NCI-H1930 (cell line): Measurements from ENCODE around the gene CLEC4G.
"Not testable (repeated sequence)": the region's sequence is repeated elsewhere in the genome, so short reads cannot be mapped to it uniquely, and the experiment has no call there.

Source experiments
- DNase-seq, 2 experiments: peaks; one replicate each; lab custom pipeline; 2025; lab: John Stamatoyannopoulos, UW

Gene CLEC4G

GRCh38 chr19:7746903-7747884 is 15.3 kb upstream of the CLEC4G start, which contains the start of gene CD209:
Gene CD209 (minus strand): TSS chr19:7747534. CDS start chr19:7747511, 23 bp downstream.
- no peak for DNase-seq

- not testable (repeated sequence) for DNase-seq
Observed at GRCh38 chr19:7746306-7746705, 14.4 kb upstream of the CLEC4G start.

DNA sequence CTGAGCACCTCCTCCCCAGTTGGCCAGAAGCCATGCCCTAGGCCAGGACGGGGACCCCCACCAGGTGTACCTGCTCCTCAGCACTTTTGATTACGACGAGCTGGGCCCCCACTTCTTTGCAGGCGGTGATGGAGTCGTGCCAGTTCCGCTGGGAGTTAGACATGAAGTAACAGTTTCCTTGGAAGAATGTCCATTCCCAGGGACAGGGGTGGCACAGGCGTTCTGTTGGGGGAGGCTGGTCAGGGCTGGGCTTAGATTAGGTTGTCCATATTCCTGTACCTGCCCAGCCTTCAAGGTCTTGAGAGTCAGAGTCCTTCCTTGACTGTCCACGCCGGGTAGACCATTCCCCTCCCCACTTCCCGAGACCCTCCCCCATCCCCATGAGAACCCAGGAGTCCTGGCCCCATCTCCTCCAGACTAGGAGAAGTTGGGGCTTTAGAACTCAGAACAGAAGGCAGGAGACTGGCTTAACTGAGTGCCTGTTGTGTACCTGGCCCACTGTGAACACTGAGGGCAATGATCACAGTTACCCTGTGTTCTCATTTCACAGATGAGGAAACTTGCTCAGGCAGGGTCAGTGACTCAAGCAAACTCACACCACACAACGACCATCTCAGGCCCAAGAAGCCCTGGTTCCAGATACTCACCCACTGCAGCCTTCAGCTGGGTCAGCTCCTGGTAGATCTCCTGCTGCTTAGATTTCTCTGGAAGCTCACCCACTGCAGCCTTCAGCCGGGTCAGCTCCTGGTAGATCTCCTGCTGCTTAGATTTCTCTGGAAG is 13.2 kb upstream of the CLEC4G start:
- DNase-seq = no peak

GRCh38 chr19:7744199-7744786 is 12.4 kb upstream of the CLEC4G start:
- DNase-seq = no peak

- no peak for DNase-seq
Observed at GRCh38 chr19:7743425-7743841, 11.5 kb upstream of the CLEC4G start.

- DNase-seq = no peak
Observed at GRCh38 chr19:7742991-7743390, 11.1 kb upstream of the CLEC4G start.

GRCh38 chr19:7742575-7742974 is 10.7 kb upstream of the CLEC4G start:
- no peak for DNase-seq

- DNase-seq = no peak
Observed at GRCh38 chr19:7740682-7741054, 8.8 kb upstream of the CLEC4G start.

DNA sequence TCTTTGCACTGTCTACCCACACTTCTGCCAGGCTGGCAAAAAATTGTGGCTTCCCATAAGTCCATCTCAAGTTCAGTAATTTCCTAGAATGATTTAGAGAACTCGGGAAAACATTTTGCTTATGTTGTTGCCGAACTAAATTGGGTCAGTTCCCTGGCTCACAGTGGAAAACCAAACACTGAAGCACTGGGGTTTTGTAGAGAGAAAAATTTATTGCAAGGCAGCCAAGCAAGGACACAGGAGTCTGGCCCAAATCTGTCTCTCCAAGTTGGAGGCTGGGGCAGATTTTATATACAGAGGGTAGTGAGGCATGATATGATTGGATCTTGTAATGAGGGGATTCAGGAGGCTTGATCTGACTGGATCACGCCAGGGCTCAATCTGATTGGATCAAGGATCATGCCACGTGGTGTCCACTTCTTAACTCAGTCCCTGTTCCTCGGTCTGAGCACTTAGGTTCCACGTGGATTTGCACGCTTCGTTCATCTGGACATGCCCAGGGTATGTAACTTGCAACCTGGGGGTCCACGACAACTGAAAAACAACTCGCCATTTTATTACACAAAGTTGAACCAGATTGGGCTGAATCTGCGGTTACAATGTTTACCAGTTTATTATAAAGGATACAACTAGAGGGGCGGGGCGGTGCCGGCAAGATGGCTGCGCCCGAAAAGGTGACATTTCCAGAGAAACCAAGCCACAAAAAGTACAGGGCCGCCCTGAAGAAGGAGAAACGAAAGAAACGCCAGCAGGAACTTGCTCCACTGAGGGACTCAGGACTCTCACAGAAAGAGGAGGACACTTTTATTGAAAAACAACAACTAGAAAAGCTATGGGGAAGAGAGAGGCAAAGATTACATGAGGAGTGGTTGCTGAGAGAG is 8.1 kb upstream of the CLEC4G start:
- no peak for DNase-seq

DNA sequence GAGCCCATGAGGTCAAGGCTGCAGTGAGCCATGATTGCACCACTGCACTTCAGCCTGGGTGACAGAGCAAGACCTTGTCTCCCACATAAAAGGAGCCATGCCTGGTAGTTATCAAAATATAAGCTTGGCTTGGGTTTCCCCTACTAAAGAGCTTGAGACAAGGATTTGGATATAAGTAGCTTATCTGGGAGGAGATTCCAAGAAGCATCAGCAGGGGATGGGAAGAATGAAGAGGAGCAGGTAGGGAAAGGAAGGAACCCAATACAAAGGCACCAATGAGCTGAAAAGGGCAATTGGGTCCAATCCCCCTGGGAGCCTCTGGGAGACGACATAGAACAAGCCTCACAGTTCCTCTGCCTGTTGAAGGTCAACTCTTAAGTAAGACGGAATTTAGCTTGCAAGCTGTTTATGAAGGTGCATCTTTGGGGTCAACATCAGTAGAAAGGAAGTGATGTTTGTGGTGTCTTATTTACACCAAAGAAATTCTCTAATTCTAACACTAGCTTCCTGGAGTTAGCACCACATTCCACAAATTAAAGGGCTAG is 7.4 kb upstream of the CLEC4G start:
- no peak for DNase-seq

GRCh38 chr19:7738023-7738422 is 6.1 kb upstream of the CLEC4G start:
- DNase-seq = no peak

- DNase-seq = no peak
Observed at GRCh38 chr19:7737215-7737614, 5.3 kb upstream of the CLEC4G start.

DNA sequence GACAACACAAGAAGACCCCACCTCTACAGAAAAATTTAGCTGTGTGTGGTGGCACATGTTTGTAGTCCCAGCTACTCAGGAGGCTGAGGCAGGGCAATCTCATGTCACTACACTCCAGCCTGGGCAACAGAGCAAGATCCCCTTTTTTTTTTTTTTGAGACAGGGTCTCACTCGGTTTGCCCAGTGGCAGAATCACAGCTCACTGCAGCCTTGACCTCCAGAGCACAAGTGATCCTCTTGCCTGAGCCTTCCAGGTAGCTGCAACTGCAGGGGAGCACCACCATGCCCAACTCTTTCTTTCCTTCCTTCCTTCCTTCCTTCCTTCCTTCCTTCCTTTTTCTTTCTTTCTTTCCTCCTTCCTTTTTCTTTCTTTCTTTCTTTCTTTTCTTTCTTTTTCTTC is 4.2 kb upstream of the CLEC4G start:
- DNase-seq = no peak

DNA sequence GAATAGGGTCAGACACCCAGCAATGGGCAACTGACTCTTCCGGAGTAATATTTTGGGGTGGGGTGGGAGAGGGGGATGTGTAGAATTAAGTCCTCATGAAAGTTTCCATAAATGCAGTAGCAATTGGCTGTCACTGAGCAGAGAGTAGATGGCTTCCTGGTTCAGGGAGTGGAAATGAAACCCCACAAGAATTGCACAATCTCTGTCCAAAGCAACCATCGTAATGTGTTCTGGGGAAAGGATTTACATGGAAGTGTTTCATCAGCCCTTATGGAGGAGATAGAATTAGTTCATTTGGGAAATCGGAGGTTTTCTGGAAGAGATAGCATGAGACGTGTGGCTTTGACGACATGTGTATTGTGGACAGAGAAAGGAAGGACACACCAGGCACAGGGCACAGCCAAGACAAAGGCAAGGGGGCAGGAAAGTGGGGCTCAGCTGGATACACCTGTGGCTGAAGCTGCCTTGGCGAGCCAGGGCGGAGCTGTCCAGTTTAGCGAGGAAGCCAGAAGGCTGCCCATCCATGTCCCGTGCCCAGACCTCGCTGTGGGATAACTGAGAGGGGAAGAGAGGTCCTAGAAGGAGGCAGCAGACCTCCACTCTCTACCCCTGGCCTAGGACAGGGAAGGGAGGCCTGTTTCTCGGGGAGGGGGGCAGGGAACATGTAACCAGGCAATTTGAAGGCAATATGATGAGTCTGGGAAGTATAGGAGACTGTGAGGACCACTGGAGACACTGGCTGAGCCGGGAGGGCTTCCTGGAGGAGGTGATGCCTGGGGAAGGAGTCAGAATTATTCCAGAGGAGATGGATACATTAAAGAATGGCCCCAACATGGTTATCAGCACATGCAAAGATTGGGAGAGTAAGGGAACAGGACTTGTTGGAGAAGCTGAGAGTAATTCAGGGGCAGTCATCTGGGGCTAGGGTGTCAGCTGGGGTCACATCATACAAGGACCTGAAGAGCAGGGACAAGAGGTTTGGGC is 2.6 kb upstream of the CLEC4G start:
- no peak for DNase-seq

- DNase-seq = no peak
Observed at GRCh38 chr19:7733376-7733775, 1.5 kb upstream of the CLEC4G start.

GRCh38 chr19:7731615-7732014 is 295 bp downstream of the CLEC4G start:
- no peak for DNase-seq

DNA sequence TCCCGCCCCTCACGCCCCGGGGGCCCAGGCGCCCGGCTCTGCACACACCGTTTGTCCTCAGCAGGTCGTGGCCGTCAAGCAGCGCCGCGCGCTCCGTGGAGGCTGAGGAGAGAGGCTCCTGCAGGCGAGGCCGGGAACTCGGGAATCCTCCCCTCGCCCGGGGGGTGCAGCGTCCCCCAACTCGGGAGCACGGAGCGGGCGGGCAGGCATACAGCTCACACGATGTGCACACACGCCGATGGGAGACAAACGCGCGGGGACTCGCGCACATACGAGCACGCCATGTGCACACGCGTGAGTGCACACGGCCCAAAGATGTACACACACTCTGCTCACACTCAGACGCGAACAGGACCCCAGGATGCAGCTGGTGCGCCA is 703 bp downstream of the CLEC4G start:
- DNase-seq = no peak

GRCh38 chr19:7730286-7731217 is 1.4 kb downstream of the CLEC4G start:
- DNase-seq = no peak

DNA sequence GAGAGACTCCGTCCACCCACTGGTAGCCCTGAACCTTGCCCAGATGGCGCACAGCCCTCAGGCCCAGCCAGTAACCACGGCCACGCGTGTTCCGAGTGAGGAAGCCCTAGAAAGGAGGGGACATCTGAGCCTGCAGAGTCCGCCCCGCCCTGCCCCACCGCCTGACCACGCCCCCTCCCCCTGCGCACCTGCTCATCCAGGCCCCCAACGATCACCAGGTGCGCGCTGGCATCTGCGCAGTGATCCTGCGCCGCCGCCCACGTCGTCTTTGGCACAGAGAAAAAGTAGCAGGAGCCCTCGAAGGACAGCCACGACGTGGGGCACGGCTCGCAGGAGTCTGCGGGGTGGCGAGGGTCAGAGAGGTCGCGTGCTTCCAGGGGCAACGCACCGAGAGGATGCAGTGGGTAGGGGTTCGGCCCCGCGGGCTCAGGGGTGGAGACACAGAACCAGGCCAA is 2.1 kb downstream of the CLEC4G start:
- DNase-seq = no peak
